ENCODE results near the gene GAA.
"Not testable (repeated sequence)": the region's sequence is repeated elsewhere in the genome, so short reads cannot be mapped to it uniquely, and the experiment has no call there.

GAA gene

GRCh38 chr17:80154166-80154565 lies 52.8 kb downstream of the GAA start:
- Histone ChIP-seq H3K9me3 (ENCODE audit: severe bottlenecking) (peaks cover 6% of the 10 kb centered on the region), H3K4me1 (ENCODE audit: insufficient read depth, poor library complexity, severe bottlenecking) (no peaks in the 10 kb centered on the region), H3K27me3 (ENCODE audit: insufficient read depth, poor library complexity, severe bottlenecking) (no peaks in the 10 kb centered on the region), H3K27ac (ENCODE audit: poor library complexity, severe bottlenecking) (no peak overlapping the region), H3K4me3 (ENCODE audit: severe bottlenecking) (no peak overlapping the region), H3K36me3 (ENCODE audit: low read depth) (no peaks in the 10 kb centered on the region)
- ATAC-seq (ENCODE audit: low read depth) (no peak), DNase-seq (ENCODE audit: low spot score) (no peak)
- no peak for TF ChIP-seq CTCF (IDR thresholded peaks at IDR 0.05; ENCODE audit: poor library complexity, severe bottlenecking)

- not testable (repeated sequence) for H3K9me3 ChIP-seq (ENCODE audit: severe bottlenecking); H3K4me1 ChIP-seq (ENCODE audit: insufficient read depth, poor library complexity, severe bottlenecking); H3K4me3 ChIP-seq (ENCODE audit: severe bottlenecking); H3K36me3 ChIP-seq (ENCODE audit: low read depth); ATAC-seq (ENCODE audit: low read depth); H3K27me3 ChIP-seq (ENCODE audit: insufficient read depth, poor library complexity, severe bottlenecking); H3K27ac ChIP-seq (ENCODE audit: poor library complexity, severe bottlenecking); DNase-seq (ENCODE audit: low spot score)
Observed at GRCh38 chr17:80155600-80155999, 54.2 kb downstream of the GAA start.

GRCh38 chr17:80158846-80159245 lies 57.5 kb downstream of the GAA start:
- ATAC-seq (ENCODE audit: low read depth) (no peak), DNase-seq (ENCODE audit: low spot score) (no peak)
- no peaks in the 10 kb centered on the region for H3K27me3 ChIP-seq (ENCODE audit: insufficient read depth, poor library complexity, severe bottlenecking)
- H3K9me3 ChIP-seq (ENCODE audit: severe bottlenecking), result peaks cover 6% of the 10 kb centered on the region
- no peak overlapping the region for H3K27ac ChIP-seq (ENCODE audit: poor library complexity, severe bottlenecking)
- no peaks in the 10 kb centered on the region for H3K4me1 ChIP-seq (ENCODE audit: insufficient read depth, poor library complexity, severe bottlenecking)
- no peak for TF ChIP-seq CTCF (IDR thresholded peaks at IDR 0.05; ENCODE audit: poor library complexity, severe bottlenecking)
- H3K4me3 ChIP-seq (ENCODE audit: severe bottlenecking), result no peak overlapping the region
- H3K36me3 ChIP-seq (ENCODE audit: low read depth), result no peaks in the 10 kb centered on the region

- H3K4me3 ChIP-seq (ENCODE audit: severe bottlenecking), result no peak overlapping the region
- H3K4me1 ChIP-seq (ENCODE audit: insufficient read depth, poor library complexity, severe bottlenecking), result no peaks in the 10 kb centered on the region
- no peak overlapping the region for H3K27ac ChIP-seq (ENCODE audit: poor library complexity, severe bottlenecking)
- no peak for TF ChIP-seq CTCF (IDR thresholded peaks at IDR 0.05; ENCODE audit: poor library complexity, severe bottlenecking)
- no peak for DNase-seq (ENCODE audit: low spot score)
- H3K9me3 ChIP-seq (ENCODE audit: severe bottlenecking), result peaks cover 3% of the 10 kb centered on the region
- no peaks in the 10 kb centered on the region for H3K36me3 ChIP-seq (ENCODE audit: low read depth)
- no peaks in the 10 kb centered on the region for H3K27me3 ChIP-seq (ENCODE audit: insufficient read depth, poor library complexity, severe bottlenecking)
- no peak for ATAC-seq (ENCODE audit: low read depth)
Observed at GRCh38 chr17:80160536-80160935, 59.2 kb downstream of the GAA start.

- Histone ChIP-seq H3K4me3 (ENCODE audit: severe bottlenecking) (no peak overlapping the region), H3K4me1 (ENCODE audit: insufficient read depth, poor library complexity, severe bottlenecking) (no peaks in the 10 kb centered on the region), H3K9me3 (ENCODE audit: severe bottlenecking) (no peaks in the 10 kb centered on the region), H3K36me3 (ENCODE audit: low read depth) (no peaks in the 10 kb centered on the region), H3K27ac (ENCODE audit: poor library complexity, severe bottlenecking) (no peak overlapping the region), H3K27me3 (ENCODE audit: insufficient read depth, poor library complexity, severe bottlenecking) (no peaks in the 10 kb centered on the region)
- DNase-seq (ENCODE audit: low spot score) (no peak), ATAC-seq (ENCODE audit: low read depth) (no peak)
- no peak for TF ChIP-seq CTCF (IDR thresholded peaks at IDR 0.05; ENCODE audit: poor library complexity, severe bottlenecking)
Observed at GRCh38 chr17:80163336-80163735, 62.0 kb downstream of the GAA start.

Measured in RWPE2 (cell line).